H1 (cell line): ENCODE measurements around the gene CAPN10. TPM values are rescaled to one million over a fixed set of nuclear protein-coding genes. Genes with fewer than 3 reads are reported as not detected.

ENCODE experiments used
- CTCF ChIA-PET: fragments of 300-600 bp; sonication (Branson Sonifier 250); formaldehyde crosslinking; loops from one replicate; lab custom pipeline; 2021; ENCODE audit not compliant: partially characterized antibody; lab: Charles Lee
- POLR2A ChIA-PET: fragments of 300-600 bp; sonication (Branson Sonifier 250); formaldehyde crosslinking; loops from one replicate; lab custom pipeline; 2021; ENCODE audit warnings: inconsistent platforms; ENCODE audit not compliant: partially characterized antibody; lab: Charles Lee
- DNase-seq, 2 experiments: peaks; one replicate each; pipeline versions ENCODE4 v3.0.0 to v3.0.0-alpha.2; 2010 to 2022; ENCODE audit warnings: low spot score in 2 of 2, low read depth in 1 of 2, mixed read lengths in 1 of 2
- FAIRE-seq: peaks from 2 replicates; lab custom pipeline; 2011; peaks lifted over from hg19 to GRCh38; lab: Jason Lieb, UNC
- H2AFZ ChIP-seq: 2 replicates; pipeline ENCODE4 v1.8.1; 2012; ENCODE audit warnings: low read length, inconsistent platforms
- H2AK5ac ChIP-seq: 2 replicates; pipeline ENCODE4 v1.6.1; 2013; ENCODE audit warnings: low read depth, low read length
- H2BK120ac ChIP-seq: replicated peaks from 2 replicates; pipeline ENCODE3; 2013; ENCODE audit warnings: low read depth, low read length, inconsistent platforms
- H2BK12ac ChIP-seq: 2 replicates; pipeline ENCODE4 v1.6.1; 2013; ENCODE audit warnings: low read depth, low read length
- H2BK15ac ChIP-seq: 2 replicates; pipeline ENCODE4 v1.6.1; 2013; ENCODE audit warnings: low read length
- H2BK20ac ChIP-seq: 2 replicates; pipeline ENCODE4 v1.6.1; 2013; ENCODE audit warnings: low read length
- H2BK5ac ChIP-seq: 2 replicates; pipeline ENCODE4 v1.6.1; 2013; ENCODE audit warnings: low read depth, low read length
- H3K14ac ChIP-seq: 2 replicates; pipeline ENCODE4 v1.6.1; 2013; ENCODE audit warnings: inconsistent platforms; ENCODE audit not compliant: insufficient read length
- H3K18ac ChIP-seq: 2 replicates; pipeline ENCODE4 v1.6.1; 2013; ENCODE audit warnings: low read length; ENCODE audit errors: extremely low read depth
- H3K23ac ChIP-seq: 2 replicates; pipeline ENCODE4 v1.6.1; 2013; ENCODE audit warnings: inconsistent platforms; ENCODE audit not compliant: insufficient read length
- H3K23me2 ChIP-seq: 2 replicates; pipeline ENCODE4 v1.6.1; 2013; ENCODE audit warnings: low read depth, low read length
- H3K27ac ChIP-seq: 2 replicates; pipeline ENCODE4 v1.6.1; 2011; ENCODE audit warnings: low read depth, low read length, inconsistent platforms
- H3K27me3 ChIP-seq, 4 experiments: replicated peaks in 1 of 4; 1 replicate in 1 of 4; 2 replicates in 3 of 4; pipeline versions ENCODE4 v1.6.1 to v1.8.1; 2011 to 2013; ENCODE audit warnings: low read length in 3 of 4, mild to moderate bottlenecking in 3 of 4, inconsistent platforms in 2 of 4, mixed read lengths in 2 of 4, moderate library complexity in 1 of 4; ENCODE audit not compliant: control insufficient read depth in 3 of 4, insufficient read depth in 3 of 4; ENCODE audit errors: extremely low read depth in 1 of 4
- H3K36me3 ChIP-seq, 4 experiments: 2 replicates each; pipeline versions ENCODE4 v1.6.1 to v1.8.1; 2011 to 2013; ENCODE audit warnings: mild to moderate bottlenecking in 4 of 4, low read length in 3 of 4, moderate library complexity in 2 of 4, control low read depth in 1 of 4, inconsistent platforms in 1 of 4; ENCODE audit not compliant: insufficient read depth in 4 of 4, control insufficient read depth in 2 of 4
- H3K4ac ChIP-seq: replicated peaks from 2 replicates; pipeline ENCODE3; 2013; ENCODE audit warnings: low read length, low read depth, mixed read lengths, inconsistent platforms; ENCODE audit not compliant: insufficient read length
- H3K4me1 ChIP-seq, 4 experiments: replicated peaks in 1 of 4; 1 replicate in 1 of 4; 2 replicates in 3 of 4; pipeline versions ENCODE4 v1.6.1 to v1.8.1; 2011 to 2013; ENCODE audit warnings: low read length in 3 of 4, inconsistent platforms in 2 of 4, mixed read lengths in 1 of 4; ENCODE audit not compliant: insufficient read depth in 4 of 4, control insufficient read depth in 3 of 4
- H3K4me2 ChIP-seq, 2 experiments: 2 replicates each; pipeline versions ENCODE4 v1.6.1 to v1.8.1; 2011 to 2013; ENCODE audit warnings: low read depth in 2 of 2, low read length in 2 of 2, control low read depth in 1 of 2, inconsistent platforms in 1 of 2, mild to moderate bottlenecking in 1 of 2; ENCODE audit not compliant: insufficient read depth in 1 of 2
- H3K4me3 ChIP-seq, 4 experiments: fragments of 200-600, 300-600 bp in 1 of 4; sonication (generic), shearing (Covaris generic), sonication (Bioruptor Twin) in 1 of 4; 2 replicates each; pipeline versions ENCODE4 v1.5.1 to v1.8.1; 2011 to 2016; ENCODE audit warnings: low read length in 4 of 4, low read depth in 3 of 4, control low read depth in 2 of 4, inconsistent platforms in 2 of 4, mild to moderate bottlenecking in 2 of 4, mixed read lengths in 1 of 4, moderate library complexity in 1 of 4; ENCODE audit not compliant: insufficient read depth in 2 of 4; ENCODE audit errors: extremely low read depth in 1 of 4
- H3K56ac ChIP-seq: replicated peaks from 2 replicates; pipeline ENCODE3; 2013; ENCODE audit warnings: low read depth, mild to moderate bottlenecking, mixed read lengths, low read length, inconsistent platforms; ENCODE audit not compliant: insufficient read length
- H3K79me1 ChIP-seq: 2 replicates; pipeline ENCODE4 v1.6.1; 2013; ENCODE audit warnings: low read depth, low read length, control low read depth
- H3K79me2 ChIP-seq, 2 experiments: 2 replicates each; pipeline versions ENCODE4 v1.6.1 to v1.8.1; 2012 to 2013; ENCODE audit warnings: low read length in 2 of 2, mild to moderate bottlenecking in 2 of 2, inconsistent platforms in 1 of 2; ENCODE audit not compliant: insufficient read depth in 2 of 2, control insufficient read depth in 1 of 2
- H3K9ac ChIP-seq, 4 experiments: replicated peaks in 1 of 4; 1 replicate in 1 of 4; 2 replicates in 3 of 4; pipeline versions ENCODE4 v1.6.1 to v1.8.1; 2011 to 2013; ENCODE audit warnings: low read depth in 3 of 4, low read length in 3 of 4, control low read depth in 2 of 4, mild to moderate bottlenecking in 2 of 4, moderate library complexity in 2 of 4, inconsistent platforms in 1 of 4; ENCODE audit errors: extremely low read depth in 1 of 4
- H3K9me3 ChIP-seq, 2 experiments: 2 replicates each; pipeline versions ENCODE4 v1.6.1 to v1.8.1; 2012 to 2013; ENCODE audit warnings: mild to moderate bottlenecking in 2 of 2, moderate library complexity in 2 of 2, control low read depth in 1 of 2, inconsistent platforms in 1 of 2, low read depth in 1 of 2, low read length in 1 of 2, mixed read lengths in 1 of 2; ENCODE audit not compliant: insufficient read depth in 2 of 2
- H4K20me1 ChIP-seq, 2 experiments: replicated peaks in 1 of 2; 2 replicates each; pipeline versions ENCODE3 to v1.8.1; 2011 to 2013; ENCODE audit warnings: inconsistent platforms in 2 of 2, low read length in 2 of 2, mild to moderate bottlenecking in 1 of 2; ENCODE audit not compliant: insufficient read depth in 2 of 2, control insufficient read depth in 1 of 2
- H4K5ac ChIP-seq: 2 replicates; pipeline ENCODE4 v1.6.1; 2013; ENCODE audit warnings: low read length, low read depth, mixed read lengths, inconsistent platforms; ENCODE audit not compliant: insufficient read length
- H4K8ac ChIP-seq: 2 replicates; pipeline ENCODE4 v1.8.0; 2013; ENCODE audit warnings: mild to moderate bottlenecking, moderate library complexity, low read length, inconsistent platforms; ENCODE audit not compliant: insufficient read depth; ENCODE audit errors: extremely low read depth
- H4K91ac ChIP-seq: replicated peaks from 2 replicates; pipeline ENCODE3; 2013; ENCODE audit warnings: low read length, mixed read lengths, inconsistent platforms; ENCODE audit not compliant: insufficient read length
- BACH1 ChIP-seq: IDR thresholded peaks from 2 replicates; pipeline ENCODE4 v1.6.1; 2012; ENCODE audit warnings: low read length, improper control_type of control experiment
- EGR1 ChIP-seq: IDR thresholded peaks from 2 replicates; pipeline ENCODE4 v1.6.1; 2011; ENCODE audit warnings: low read depth, low read length, borderline replicate concordance
- HDAC2 ChIP-seq, 2 experiments: fragments of 300-600 bp in 1 of 2; sonication (generic) in 1 of 2; IDR thresholded peaks; 2 replicates each; pipeline ENCODE4 v1.6.1; 2011 to 2012; ENCODE audit warnings: low read depth in 2 of 2, low read length in 2 of 2, mild to moderate bottlenecking in 2 of 2, moderate library complexity in 2 of 2, borderline replicate concordance in 1 of 2, inconsistent platforms in 1 of 2
- SP4 ChIP-seq: IDR thresholded peaks from 2 replicates; pipeline ENCODE4 v1.6.1; 2012; ENCODE audit warnings: low read length, inconsistent platforms
- TAF1 ChIP-seq: IDR thresholded peaks from 2 replicates; pipeline ENCODE4 v1.6.1; 2011; ENCODE audit warnings: mild to moderate bottlenecking, low read depth, low read length
- YY1 ChIP-seq: IDR thresholded peaks from 2 replicates; pipeline ENCODE4 v1.6.1; 2011; ENCODE audit warnings: low read depth, mild to moderate bottlenecking, low read length
- WGBS, 2 experiments: shearing (Covaris generic) in 1 of 2; methylation state at CpG; one replicate each; pipeline versions ENCODE4 v1.1.6 to v1.1.7; 2013 to 2015; ENCODE audit warnings: low lambda C conversion rate in 2 of 2, mixed read lengths in 2 of 2, inconsistent platforms in 1 of 2, low coverage in 1 of 2, missing lambda C conversion rate in 1 of 2; ENCODE audit not compliant: insufficient replicate concordance in 2 of 2, insufficient coverage in 1 of 2, insufficient read length in 1 of 2; ENCODE audit errors: extremely low coverage in 1 of 2, missing lambda C conversion rate in 1 of 2; 5-methylcytosine and 5-hydroxymethylcytosine counted together
- polyA plus RNA-seq, 7 experiments: library from polyadenylated mRNA; depleted of rRNA in 3 of 7; stranded (reverse) in 5 of 7; unstranded in 2 of 7; fragments of >200 nt in 5 of 7; fragments of 200-250 nt in 2 of 7; gene quantifications; 1 replicate in 5 of 7; 2 replicates in 1 of 7; 4 replicates in 1 of 7; pipeline versions ENCODE4 v1.2.1 to v1.2.3, GENCODE V29; 2011 to 2013; ENCODE audit warnings: missing spikeins in 2 of 7, mixed read lengths in 2 of 7
- total RNA-seq: library from RNA; stranded (reverse); fragmentation: NEBNext Ultra II Directional; extraction: Animal tissue kit (Norgen Biotek cat#: 25700); gene quantifications from 2 replicates; pipeline ENCODE4 v1.2.1, GENCODE V29; 2021

CAPN10 gene
- total and polyA plus RNA-seq, 2 of the 8 experiments (the other 6 are each of a cell fraction or from before 2014, with no cell fraction given): 30.7 to 39.8 TPM

DNA sequence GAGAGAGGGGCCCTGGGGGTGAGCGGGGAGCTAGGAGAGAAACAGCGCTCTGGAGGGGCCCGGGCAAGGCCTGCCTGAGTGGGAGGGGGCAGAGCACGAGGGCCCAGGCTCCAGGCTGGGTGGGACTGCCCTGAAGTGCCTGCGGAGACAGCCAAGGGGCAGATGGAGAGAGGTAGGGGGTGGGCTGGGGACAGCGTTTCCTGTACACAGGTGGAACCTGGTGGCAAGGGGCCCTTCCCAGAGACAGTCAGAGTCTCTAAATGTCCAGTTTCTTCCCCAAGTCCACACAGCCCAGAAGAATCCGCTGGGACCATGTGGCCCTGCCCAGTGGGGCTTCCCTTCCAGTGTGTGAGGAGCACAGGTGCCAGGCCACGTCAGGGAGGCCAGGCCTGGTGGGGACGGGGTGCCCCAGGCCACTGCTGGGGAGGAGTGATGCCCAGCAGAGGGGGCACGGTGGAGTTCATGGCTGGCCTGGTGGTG, 37.0 kb downstream of the CAPN10 start:
- Histone ChIP-seq H4K8ac (no peak overlapping the region; the same call in 1 of the 2 replicates), H3K18ac (no peak overlapping the region), H3K4ac (no peak overlapping the region), H3K14ac (no peak overlapping the region), H2AFZ (no peak overlapping the region), H2BK20ac (no peak overlapping the region), H2BK12ac (no peak overlapping the region), H3K4me1 (peaks cover 0 to 6% (median 1%) of the 10 kb centered on the region in 4 experiments; a peak in 3 of 7 replicates), H4K5ac (no peak overlapping the region), H4K91ac (no peak overlapping the region), H2BK5ac (no peak overlapping the region), H3K9me3 (peaks cover 4 to 16% of the 10 kb centered on the region in 2 experiments; a peak in 3 of 4 replicates), H2AK5ac (no peak overlapping the region), H3K4me2 (no peak overlapping the region), H3K27ac (no peak overlapping the region), H3K23ac (no peak overlapping the region), H4K20me1 (no peaks in the 10 kb centered on the region), H3K4me3 (no peak overlapping the region), H3K23me2 (no peaks in the 10 kb centered on the region), H2BK120ac (no peak overlapping the region), H3K36me3 (no peaks in the 10 kb centered on the region), H2BK15ac (no peak overlapping the region), H3K79me2 (no peaks in the 10 kb centered on the region), H3K27me3 (no peaks in the 10 kb centered on the region), H3K9ac (no peak overlapping the region), H3K79me1 (no peaks in the 10 kb centered on the region), H3K56ac (no peak overlapping the region)
- no peak for FAIRE-seq
- WGBS, 2 experiments: 90% methylated on average over 5 of the region's 10 CpGs; no CpG with 5 or more reads in 1 of the 2 experiments
- POLR2A ChIA-PET: interaction anchor here (1.2 kb wide), 1 partner anchor 14 kb away, joined by 3 read pairs; no protein-coding TSS in a partner anchor
- no peak for DNase-seq
- CTCF ChIA-PET: interaction anchor here (1.3 kb wide), 1 partner anchor 11 kb away, joined by 3 read pairs; no protein-coding TSS in a partner anchor
- TF ChIP-seq YY1: no peak
- TF ChIP-seq BACH1: no peak
- TF ChIP-seq EGR1: no peak
- no peak for TF ChIP-seq TAF1
- TF ChIP-seq SP4: no peak
- TF ChIP-seq HDAC2 (IDR thresholded peaks at IDR 0.05; ENCODE audit: borderline replicate concordance in 1 of 2, low read depth in 2 of 2, low read length in 2 of 2): no peak
